GM21786 (cell line): ENCODE measurements around the gene NTRK1.

ENCODE experiments used
- ATAC-seq: cut with Tn5 transposase; IDR thresholded peaks from one replicate; pipeline ENCODE4 v1.9.1; 2021; ENCODE audit not compliant: unreplicated experiment

The NTRK1 gene

GRCh38 chr1:156836892-156837291, 23.8 kb upstream of the NTRK1 start:
- no peak for ATAC-seq

GRCh38 chr1:156838972-156839371, 21.7 kb upstream of the NTRK1 start:
- no peak for ATAC-seq

- no peak for ATAC-seq
Observed at GRCh38 chr1:156839426-156840109, 21.1 kb upstream of the NTRK1 start.

GRCh38 chr1:156840186-156840897, 20.3 kb upstream of the NTRK1 start:
- ATAC-seq: no peak

GRCh38 chr1:156840898-156841279, 19.8 kb upstream of the NTRK1 start:
- no peak for ATAC-seq

- no peak for ATAC-seq
Observed at GRCh38 chr1:156841295-156841855, 19.3 kb upstream of the NTRK1 start.

- no peak for ATAC-seq
Observed at GRCh38 chr1:156842618-156843300, 17.9 kb upstream of the NTRK1 start.

GRCh38 chr1:156844102-156844501, 16.6 kb upstream of the NTRK1 start:
- ATAC-seq: no peak

- ATAC-seq: no peak
Observed at GRCh38 chr1:156844638-156845037, 16.0 kb upstream of the NTRK1 start.

GRCh38 chr1:156845055-156845952, 15.4 kb upstream of the NTRK1 start:
- no peak for ATAC-seq

GRCh38 chr1:156845953-156846545, 14.6 kb upstream of the NTRK1 start:
- no peak for ATAC-seq

- ATAC-seq: no peak
Observed at GRCh38 chr1:156846643-156847042, 14.0 kb upstream of the NTRK1 start.

GRCh38 chr1:156847591-156848460, 12.8 kb upstream of the NTRK1 start:
- ATAC-seq: no peak

GRCh38 chr1:156848461-156849150, 12.1 kb upstream of the NTRK1 start:
- no peak for ATAC-seq

- no peak for ATAC-seq
Observed at GRCh38 chr1:156849151-156849496, 11.5 kb upstream of the NTRK1 start.

- ATAC-seq: no peak
Observed at GRCh38 chr1:156851779-156852417, 8.8 kb upstream of the NTRK1 start.

GRCh38 chr1:156852418-156852874, 8.2 kb upstream of the NTRK1 start:
- no peak for ATAC-seq

GRCh38 chr1:156853761-156854160, 6.9 kb upstream of the NTRK1 start:
- no peak for ATAC-seq
